ENCODE results near the gene SLC37A2. TPM values are rescaled to one million over a fixed set of nuclear protein-coding genes. Genes with fewer than 3 reads are reported as not detected.
"Not testable (repeated sequence)": the region's sequence is repeated elsewhere in the genome, so short reads cannot be mapped to it uniquely, and the experiment has no call there.

SLC37A2 gene
- 0.37 to 1.2 TPM in 2 of 3 replicates, not detected in the other for total RNA-seq
- long read RNA-seq, result 0 reads

DNA sequence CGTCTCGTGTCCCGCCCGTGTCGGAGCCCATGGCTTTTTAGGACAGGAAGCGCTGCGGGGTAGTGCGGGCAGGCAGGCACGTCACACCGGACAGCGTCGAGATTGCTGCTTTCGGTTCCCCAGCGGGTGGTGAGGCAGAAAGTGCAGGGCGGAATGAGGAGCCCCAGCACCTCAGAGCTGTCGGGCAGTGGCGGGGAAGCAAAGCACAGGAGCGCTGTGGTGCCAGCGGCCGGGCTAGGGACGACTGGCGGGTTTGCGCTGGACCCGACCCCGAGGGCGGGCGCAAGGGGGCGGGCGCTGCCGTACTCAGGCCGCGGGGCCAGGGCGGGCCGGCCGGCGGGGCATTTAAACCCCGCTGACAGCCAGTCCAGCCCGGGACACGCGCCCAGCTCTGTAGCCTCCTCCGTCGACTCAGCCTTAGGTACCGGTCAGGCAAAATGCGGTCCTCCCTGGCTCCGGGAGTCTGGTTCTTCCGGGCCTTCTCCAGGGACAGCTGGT, at the start of gene SLC37A2:
TSS of gene SLC37A2 (plus strand) at position 375 of the 498 bp plus-strand sequence. CDS start at position 438, 63 bp downstream.
- DNase-seq (ENCODE audit: low spot score), result no peak
- H3K4me3 Mint-ChIP-seq (ENCODE audit: unreplicated experiment), result peak within 1 kb of the TSS; percentile 84
- H3K9me3 Mint-ChIP-seq (ENCODE audit: low read depth), result no peaks in the 10 kb centered on the region
- TF ChIP-seq, protein P1, sequence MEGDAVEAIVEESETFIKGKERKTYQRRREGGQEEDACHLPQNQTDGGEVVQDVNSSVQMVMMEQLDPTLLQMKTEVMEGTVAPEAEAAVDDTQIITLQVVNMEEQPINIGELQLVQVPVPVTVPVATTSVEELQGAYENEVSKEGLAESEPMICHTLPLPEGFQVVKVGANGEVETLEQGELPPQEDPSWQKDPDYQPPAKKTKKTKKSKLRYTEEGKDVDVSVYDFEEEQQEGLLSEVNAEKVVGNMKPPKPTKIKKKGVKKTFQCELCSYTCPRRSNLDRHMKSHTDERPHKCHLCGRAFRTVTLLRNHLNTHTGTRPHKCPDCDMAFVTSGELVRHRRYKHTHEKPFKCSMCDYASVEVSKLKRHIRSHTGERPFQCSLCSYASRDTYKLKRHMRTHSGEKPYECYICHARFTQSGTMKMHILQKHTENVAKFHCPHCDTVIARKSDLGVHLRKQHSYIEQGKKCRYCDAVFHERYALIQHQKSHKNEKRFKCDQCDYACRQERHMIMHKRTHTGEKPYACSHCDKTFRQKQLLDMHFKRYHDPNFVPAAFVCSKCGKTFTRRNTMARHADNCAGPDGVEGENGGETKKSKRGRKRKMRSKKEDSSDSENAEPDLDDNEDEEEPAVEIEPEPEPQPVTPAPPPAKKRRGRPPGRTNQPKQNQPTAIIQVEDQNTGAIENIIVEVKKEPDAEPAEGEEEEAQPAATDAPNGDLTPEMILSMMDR (IDR thresholded peaks at IDR 0.05), result peak; percentile 66
- H3K4me1 Mint-ChIP-seq (ENCODE audit: low read depth), result peaks cover 2% of the 10 kb centered on the region
- no peak within 1 kb of the TSS for H3K27ac Mint-ChIP-seq (ENCODE audit: unreplicated experiment)
- H3K36me3 Mint-ChIP-seq (ENCODE audit: low read depth), result no peaks in the 10 kb centered on the region
- peaks cover 4% of the 10 kb centered on the region for H3K27me3 Mint-ChIP-seq (ENCODE audit: low read depth)

DNA sequence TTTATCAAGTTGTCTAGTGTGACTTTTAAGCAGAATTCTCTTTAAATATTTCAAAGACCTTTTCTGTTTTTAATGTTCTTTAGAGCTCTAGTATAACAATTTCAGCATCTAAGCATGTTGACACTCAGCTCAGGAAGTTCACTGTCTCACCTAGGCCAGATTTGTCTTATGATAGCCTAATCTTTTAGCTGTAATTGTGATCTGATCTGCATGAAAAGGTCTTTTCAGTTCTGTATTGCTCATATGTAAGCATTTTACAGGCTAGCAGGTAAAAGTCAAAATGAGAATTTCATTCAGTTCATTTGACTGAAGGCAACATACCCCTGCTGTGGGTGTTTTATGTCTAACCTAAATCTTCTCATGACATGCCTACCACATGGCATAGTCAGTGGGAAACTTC, 46.7 kb upstream of the SLC37A2 start:
- TF ChIP-seq, protein P1 (IDR thresholded peaks at IDR 0.05), result no peak
- Mint-ChIP-seq H3K4me3 (ENCODE audit: unreplicated experiment) (no peak overlapping the region), H3K36me3 (ENCODE audit: low read depth) (peaks cover 8% of the 10 kb centered on the region), H3K27me3 (ENCODE audit: low read depth) (no peaks in the 10 kb centered on the region), H3K4me1 (ENCODE audit: low read depth) (no peaks in the 10 kb centered on the region), H3K27ac (ENCODE audit: unreplicated experiment) (no peak overlapping the region), H3K9me3 (ENCODE audit: low read depth) (peaks cover 17% of the 10 kb centered on the region)
- no peak for DNase-seq (ENCODE audit: low spot score)

DNA sequence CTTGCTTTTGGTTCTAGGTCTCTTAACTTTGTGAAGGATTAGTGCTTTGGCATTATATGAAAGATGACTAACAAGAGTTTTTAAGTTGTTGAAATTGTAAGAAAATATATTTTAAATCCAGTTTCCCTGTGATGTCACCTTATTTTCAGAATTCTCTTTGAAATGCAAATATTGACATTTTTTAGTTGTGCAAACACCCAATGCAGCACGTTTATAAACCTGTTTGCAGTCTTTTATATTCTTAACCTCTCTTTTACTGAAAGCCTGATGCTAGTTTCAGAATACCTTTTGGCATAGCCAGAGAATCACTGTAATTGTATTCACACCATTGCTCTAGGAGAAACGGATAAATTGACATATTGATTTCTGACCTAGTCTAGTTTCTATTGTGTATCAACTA, 42.8 kb upstream of the SLC37A2 start:
- TF ChIP-seq, protein P1 (IDR thresholded peaks at IDR 0.05), result no peak
- no peaks in the 10 kb centered on the region for H3K4me1 Mint-ChIP-seq (ENCODE audit: low read depth)
- no peak for DNase-seq (ENCODE audit: low spot score)
- peaks cover under 1% of the 10 kb centered on the region for H3K9me3 Mint-ChIP-seq (ENCODE audit: low read depth)
- no peak overlapping the region for H3K27ac Mint-ChIP-seq (ENCODE audit: unreplicated experiment)
- H3K4me3 Mint-ChIP-seq (ENCODE audit: unreplicated experiment), result no peak overlapping the region
- H3K36me3 Mint-ChIP-seq (ENCODE audit: low read depth), result no peaks in the 10 kb centered on the region
- H3K27me3 Mint-ChIP-seq (ENCODE audit: low read depth), result no peaks in the 10 kb centered on the region

DNA sequence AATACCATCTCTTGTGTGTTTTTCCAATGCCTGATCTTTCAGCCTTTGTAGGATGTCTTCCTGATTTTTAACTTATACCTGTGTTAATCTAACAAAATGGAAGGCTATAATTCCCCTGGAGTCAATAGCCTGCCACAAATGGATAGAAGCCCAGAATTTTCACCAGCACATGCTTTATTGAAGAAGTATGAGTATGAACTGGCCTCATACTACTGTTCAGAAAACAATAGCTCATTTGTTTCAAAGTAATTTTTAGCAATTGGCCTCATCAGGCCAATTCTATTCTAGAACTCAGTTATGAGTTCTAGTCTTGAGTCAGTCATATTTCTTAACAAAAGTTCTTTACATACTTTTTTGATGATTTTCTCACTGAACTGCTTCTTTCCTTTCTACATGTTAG, 40.6 kb upstream of the SLC37A2 start:
- TF ChIP-seq, protein P1 (IDR thresholded peaks at IDR 0.05), result no peak
- DNase-seq (ENCODE audit: low spot score), result no peak
- Mint-ChIP-seq H3K4me3 (ENCODE audit: unreplicated experiment) (no peak overlapping the region), H3K27me3 (ENCODE audit: low read depth) (no peaks in the 10 kb centered on the region), H3K36me3 (ENCODE audit: low read depth) (no peaks in the 10 kb centered on the region), H3K4me1 (ENCODE audit: low read depth) (no peaks in the 10 kb centered on the region), H3K27ac (ENCODE audit: unreplicated experiment) (no peak overlapping the region), H3K9me3 (ENCODE audit: low read depth) (peaks cover 5% of the 10 kb centered on the region)

DNA sequence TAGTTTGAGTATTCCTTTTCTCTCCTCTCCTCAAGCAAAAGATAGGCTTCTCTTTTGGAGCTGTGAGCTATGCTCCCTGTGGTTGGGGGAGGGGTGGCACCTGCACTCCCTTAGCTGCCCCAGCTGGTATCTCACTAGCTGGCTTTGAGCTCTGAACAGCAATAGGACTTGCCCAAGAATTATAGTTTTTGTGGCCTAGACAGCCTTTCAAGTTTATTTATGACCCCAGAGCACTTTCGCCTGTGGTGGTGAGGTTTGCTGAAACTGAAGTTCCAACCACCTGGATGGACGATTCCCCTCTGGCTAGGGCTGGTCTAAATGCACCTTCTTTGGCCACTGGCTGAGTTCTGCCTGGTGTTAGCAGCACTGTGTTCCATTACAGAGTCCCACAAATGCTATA, 37.1 kb upstream of the SLC37A2 start:
- Mint-ChIP-seq H3K9me3 (ENCODE audit: low read depth) (peaks cover 21% of the 10 kb centered on the region), H3K27me3 (ENCODE audit: low read depth) (no peaks in the 10 kb centered on the region), H3K36me3 (ENCODE audit: low read depth) (peaks cover 2% of the 10 kb centered on the region), H3K4me3 (ENCODE audit: unreplicated experiment) (no peak overlapping the region), H3K27ac (ENCODE audit: unreplicated experiment) (no peak overlapping the region), H3K4me1 (ENCODE audit: low read depth) (no peaks in the 10 kb centered on the region)
- no peak for DNase-seq (ENCODE audit: low spot score)
- TF ChIP-seq, protein P1 (IDR thresholded peaks at IDR 0.05), result no peak

DNA sequence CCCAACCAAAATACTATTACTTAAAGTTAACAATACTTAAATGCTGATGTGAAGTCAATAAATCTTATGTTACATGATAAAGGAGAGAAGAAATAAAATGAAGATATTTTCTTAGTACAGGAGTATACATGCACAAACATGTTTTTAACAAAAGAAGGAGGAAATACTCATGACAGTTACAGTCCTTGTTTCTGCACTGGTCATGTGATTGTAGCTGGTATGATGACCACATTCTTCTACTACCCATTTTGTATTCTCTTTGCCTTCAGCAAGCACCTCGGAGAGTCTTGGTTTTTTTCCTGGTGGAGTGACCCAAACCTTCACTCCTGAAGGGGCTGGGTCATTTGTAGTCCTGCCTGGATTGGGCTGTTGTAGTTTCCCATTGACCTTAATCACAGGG, 33.7 kb upstream of the SLC37A2 start:
- H3K27ac Mint-ChIP-seq (ENCODE audit: unreplicated experiment); H3K27me3 Mint-ChIP-seq (ENCODE audit: low read depth); H3K4me1 Mint-ChIP-seq (ENCODE audit: low read depth); H3K4me3 Mint-ChIP-seq (ENCODE audit: unreplicated experiment); DNase-seq (ENCODE audit: low spot score); H3K36me3 Mint-ChIP-seq (ENCODE audit: low read depth): not testable (repeated sequence)
- H3K9me3 Mint-ChIP-seq (ENCODE audit: low read depth), result peaks cover 34% of the 10 kb centered on the region

Data from chondrocyte (in vitro differentiated cells).